NOMO-1 (cell line): ENCODE data around the gene CCNQ.
"Not testable (repeated sequence)": the region's sequence is repeated elsewhere in the genome, so short reads cannot be mapped to it uniquely, and the experiment has no call there.

ENCODE experiments used
- DNase-seq, 2 experiments: peaks; one replicate each; lab custom pipeline; 2025; ENCODE audit not compliant: unreplicated experiment in 2 of 2; lab: John Stamatoyannopoulos, UW

CCNQ gene

GRCh38 chrX:153623310-153624029 is 24.5 kb upstream of the CCNQ start:
- no peak for DNase-seq

GRCh38 chrX:153622661-153623309 is 23.8 kb upstream of the CCNQ start:
- DNase-seq = no peak

- DNase-seq = no peak
These were observed 23.1 kb upstream of the CCNQ start for GRCh38 chrX:153621949-153622598.

GRCh38 chrX:153620576-153620975 is 21.6 kb upstream of the CCNQ start:
- DNase-seq = no peak

GRCh38 chrX:153614818-153615217 is 15.9 kb upstream of the CCNQ start:
- no peak for DNase-seq

- no peak for DNase-seq
These were observed 13.5 kb upstream of the CCNQ start for GRCh38 chrX:153612413-153612812.

- DNase-seq = no peak
These were observed 12.6 kb upstream of the CCNQ start for GRCh38 chrX:153611298-153612095.

GRCh38 chrX:153610836-153611213 is 11.9 kb upstream of the CCNQ start:
- DNase-seq = no peak

GRCh38 chrX:153609917-153610835 is 11.2 kb upstream of the CCNQ start:
- peak; percentile 29 to 30 for DNase-seq

GRCh38 chrX:153608806-153609205 is 9.9 kb upstream of the CCNQ start:
- DNase-seq = no peak

- no peak for DNase-seq
These were observed 9.4 kb upstream of the CCNQ start for GRCh38 chrX:153608376-153608775.

GRCh38 chrX:153606503-153606902 is 7.6 kb upstream of the CCNQ start:
- DNase-seq = no peak

GRCh38 chrX:153604666-153605380 is 5.9 kb upstream of the CCNQ start:
- not testable (repeated sequence) for DNase-seq

- no peak for DNase-seq
These were observed 4.3 kb upstream of the CCNQ start for GRCh38 chrX:153603131-153603656.

GRCh38 chrX:153602601-153603000 is 3.7 kb upstream of the CCNQ start:
- DNase-seq = no peak

- DNase-seq = no peak
These were observed 2.7 kb upstream of the CCNQ start for GRCh38 chrX:153601511-153602110.

- DNase-seq = no peak
These were observed 2.0 kb upstream of the CCNQ start for GRCh38 chrX:153600921-153601320.

GRCh38 chrX:153600032-153600373 is 1.1 kb upstream of the CCNQ start:
- peak in 1 of 2 experiments; percentile 23 for DNase-seq
